ENCODE measurements around the gene PSD2.

DNA sequence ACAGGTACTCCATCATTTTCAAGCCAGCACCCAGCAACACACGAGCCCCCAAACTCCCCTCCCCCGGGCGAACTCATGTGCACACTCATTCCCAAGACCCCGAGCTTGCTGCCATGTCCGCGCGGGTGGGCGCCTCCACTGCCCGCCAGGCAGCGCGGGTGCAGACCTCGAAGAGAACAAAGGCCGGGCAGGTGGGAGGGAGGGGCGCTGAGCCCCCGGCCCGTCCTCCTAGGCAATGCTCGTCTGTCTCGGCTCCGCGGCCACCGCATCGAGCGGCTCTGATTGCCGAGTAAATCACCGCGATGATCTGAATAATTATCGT, 47.1 kb upstream of the PSD2 start:
- no peak for TF ChIP-seq CTCF (IDR thresholded peaks at IDR 0.05; ENCODE audit: insufficient read depth, low read depth, low read length)
- TF ChIP-seq EZH2 (IDR thresholded peaks at IDR 0.05; ENCODE audit: insufficient read depth, low read length): no peak

Measured in astrocyte (in vitro differentiated cells and primary cell).